ENCODE results near the gene PKIG. TPM values are rescaled to one million over a fixed set of nuclear protein-coding genes. Genes with fewer than 3 reads are reported as not detected.
A peak's percentile ranks its signal among the peaks of the same experiment; 100 is the strongest.

The PKIG gene
- total and polyA plus RNA-seq, 2 experiments from 2014 or later = 47.6 to 51.9 TPM

GRCh38 chr20:44600758-44601201, 18.4 kb downstream of the PKIG start:
- Histone ChIP-seq H3K36me3 (replicated peaks; ENCODE audit: insufficient read depth, low read depth) (no peaks in the 10 kb centered on the region), H3K9me3 (ENCODE audit: low read depth) (no peaks in the 10 kb centered on the region), H4K20me1 (ENCODE audit: insufficient read depth, poor library complexity, severe bottlenecking) (no peaks in the 10 kb centered on the region), H3K4me1 (ENCODE audit: insufficient read depth) (peaks cover 16% of the 10 kb centered on the region), H3K79me2 (peaks cover 12% of the 10 kb centered on the region), H3K9me2 (replicated peaks; ENCODE audit: insufficient read depth) (no peaks in the 10 kb centered on the region), H3K27me3 (no peaks in the 10 kb centered on the region), H3K4me2 (no peak overlapping the region), H3K27ac (peak overlapping the region; percentile 54), H2AFZ (no peak overlapping the region), H3K4me3 (no peak overlapping the region)
- WGBS (ENCODE audit: low lambda C conversion rate, missing lambda C conversion rate) = 93% methylated on average over 11 of the region's 11 CpGs
- no peak for TF ChIP-seq EZH2phosphoT487 (IDR thresholded peaks at IDR 0.05; ENCODE audit: low read depth, severe bottlenecking, unreplicated experiment)
- no peak for TF ChIP-seq CTCF (IDR thresholded peaks at IDR 0.05; ENCODE audit: poor library complexity)
- TF ChIP-seq EZH2 (IDR thresholded peaks at IDR 0.05; ENCODE audit: borderline replicate concordance) = no peak
- DNase-seq (ENCODE audit: low spot score) = no peak

- TF ChIP-seq EZH2 (IDR thresholded peaks at IDR 0.05; ENCODE audit: borderline replicate concordance) (no peak), CTCF (IDR thresholded peaks at IDR 0.05; ENCODE audit: poor library complexity) (no peak), EZH2phosphoT487 (IDR thresholded peaks at IDR 0.05; ENCODE audit: low read depth, severe bottlenecking, unreplicated experiment) (no peak)
- H2AFZ ChIP-seq = no peak overlapping the region
- no peaks in the 10 kb centered on the region for H4K20me1 ChIP-seq (ENCODE audit: insufficient read depth, poor library complexity, severe bottlenecking)
- no peak overlapping the region for H3K4me3 ChIP-seq
- WGBS (ENCODE audit: low lambda C conversion rate, missing lambda C conversion rate) = 88% methylated on average over 7 of the region's 7 CpGs
- peaks cover 9% of the 10 kb centered on the region for H3K79me2 ChIP-seq
- no peaks in the 10 kb centered on the region for H3K27me3 ChIP-seq
- no peak for DNase-seq (ENCODE audit: low spot score)
- H3K9me2 ChIP-seq (replicated peaks; ENCODE audit: insufficient read depth) = no peaks in the 10 kb centered on the region
- no peaks in the 10 kb centered on the region for H3K36me3 ChIP-seq (replicated peaks; ENCODE audit: insufficient read depth, low read depth)
- H3K9me3 ChIP-seq (ENCODE audit: low read depth) = no peaks in the 10 kb centered on the region
- peak overlapping the region; percentile 54 for H3K27ac ChIP-seq
- peaks cover 16% of the 10 kb centered on the region for H3K4me1 ChIP-seq (ENCODE audit: insufficient read depth)
- no peak overlapping the region for H3K4me2 ChIP-seq
Observed at GRCh38 chr20:44601236-44601671, 18.9 kb downstream of the PKIG start.

GRCh38 chr20:44601801-44602204, 19.4 kb downstream of the PKIG start:
- no peaks in the 10 kb centered on the region for H3K36me3 ChIP-seq (replicated peaks; ENCODE audit: insufficient read depth, low read depth)
- no peak overlapping the region for H3K4me2 ChIP-seq
- H3K27me3 ChIP-seq = no peaks in the 10 kb centered on the region
- no peaks in the 10 kb centered on the region for H3K9me2 ChIP-seq (replicated peaks; ENCODE audit: insufficient read depth)
- no peak overlapping the region for H2AFZ ChIP-seq
- no peak overlapping the region for H3K4me3 ChIP-seq
- DNase-seq (ENCODE audit: low spot score) = peak; percentile 34
- 10% methylated on average over 1 of the region's 1 CpG for whole genome bisulfite sequencing (ENCODE audit: low lambda C conversion rate, missing lambda C conversion rate)
- no peaks in the 10 kb centered on the region for H3K9me3 ChIP-seq (ENCODE audit: low read depth)
- peaks cover 16% of the 10 kb centered on the region for H3K4me1 ChIP-seq (ENCODE audit: insufficient read depth)
- no peaks in the 10 kb centered on the region for H4K20me1 ChIP-seq (ENCODE audit: insufficient read depth, poor library complexity, severe bottlenecking)
- H3K79me2 ChIP-seq = peaks cover 9% of the 10 kb centered on the region
- peak overlapping the region; percentile 54 for H3K27ac ChIP-seq
- TF ChIP-seq EZH2phosphoT487 (IDR thresholded peaks at IDR 0.05; ENCODE audit: low read depth, severe bottlenecking, unreplicated experiment) = no peak
- no peak for TF ChIP-seq EZH2 (IDR thresholded peaks at IDR 0.05; ENCODE audit: borderline replicate concordance)
- TF ChIP-seq CTCF (IDR thresholded peaks at IDR 0.05; ENCODE audit: poor library complexity) = no peak
